PC-9 (cell line): ENCODE results near the gene THOC7.

Experiments used
- CTCF ChIP-seq: fragments of 200-600 bp; sonication (generic); conservative IDR thresholded peaks from 2 replicates; pipeline ENCODE4 v1.6.1; 2017; ENCODE audit warnings: mixed run types, antibody characterized with exemption, mild to moderate bottlenecking, moderate library complexity
- EZH2 ChIP-seq: fragments of 200-600 bp; sonication (generic); IDR thresholded peaks from 2 replicates; pipeline ENCODE4 v1.8.0; 2017; ENCODE audit warnings: antibody characterized with exemption, low read depth

- TF ChIP-seq CTCF (no peak), EZH2 (no peak)
These were observed 31.2 kb downstream of the THOC7 start for GRCh38 chr3:63832395-63832794.
